ENCODE data around the gene MSI1. TPM values are rescaled to one million over a fixed set of nuclear protein-coding genes. Genes with fewer than 3 reads are reported as not detected.
A peak's percentile ranks its signal among the peaks of the same experiment; 100 is the strongest.
"Not testable (repeated sequence)": the region's sequence is repeated elsewhere in the genome, so short reads cannot be mapped to it uniquely, and the experiment has no call there.

The MSI1 gene
- total RNA-seq, 4 donors from 2014 or later: 0.33 to 1.6 TPM; not detected in 2

DNA sequence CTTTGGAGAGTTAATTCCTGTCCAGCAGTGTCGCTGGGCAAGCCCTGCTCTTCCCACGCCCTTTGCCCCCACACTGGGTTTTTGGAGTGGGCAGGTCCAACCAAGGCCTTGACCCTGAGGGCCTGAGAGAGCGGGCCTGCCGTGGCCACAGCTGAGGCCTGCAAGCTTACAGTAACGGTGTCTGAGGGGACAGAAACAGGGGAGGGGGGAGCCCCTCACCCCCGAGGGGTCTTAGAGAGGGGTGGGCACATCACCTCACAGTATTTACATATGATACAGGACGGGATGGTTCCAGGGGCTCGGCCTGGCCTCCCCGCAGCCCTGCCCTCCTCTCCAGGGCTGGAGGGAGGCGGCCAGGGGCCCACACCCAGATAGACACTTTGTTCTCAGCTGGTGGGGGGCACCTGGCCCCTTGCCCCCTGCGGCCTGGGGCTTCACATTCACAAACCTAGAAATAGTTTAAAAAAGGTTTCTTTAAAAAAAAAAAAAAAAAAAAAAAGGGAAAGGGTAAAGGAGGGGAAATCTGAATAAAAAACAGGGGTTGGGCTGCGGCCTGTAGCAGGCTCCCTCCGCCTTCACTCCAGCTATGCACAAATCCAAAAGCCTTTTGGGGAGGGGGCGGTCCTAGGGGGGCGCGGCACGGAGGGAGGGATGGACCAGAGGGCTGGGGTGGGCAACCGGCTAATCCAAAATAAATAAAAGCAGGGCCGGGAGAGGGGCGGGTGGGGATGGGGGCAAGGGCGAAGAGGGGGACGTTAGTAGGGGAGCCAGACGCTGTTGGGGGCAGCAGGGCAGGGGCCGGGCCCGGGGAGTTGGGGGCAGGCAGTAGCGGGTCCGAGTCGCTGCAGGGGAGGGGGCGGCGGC lies 26.6 kb downstream of the MSI1 start:
- no peak overlapping the region for H3K4me3 ChIP-seq (replicated peaks in 1 of 3)
- peaks cover 0 to 6% of the 10 kb centered on the region in 2 donors for H3K4me1 ChIP-seq
- TF ChIP-seq, protein P1, sequence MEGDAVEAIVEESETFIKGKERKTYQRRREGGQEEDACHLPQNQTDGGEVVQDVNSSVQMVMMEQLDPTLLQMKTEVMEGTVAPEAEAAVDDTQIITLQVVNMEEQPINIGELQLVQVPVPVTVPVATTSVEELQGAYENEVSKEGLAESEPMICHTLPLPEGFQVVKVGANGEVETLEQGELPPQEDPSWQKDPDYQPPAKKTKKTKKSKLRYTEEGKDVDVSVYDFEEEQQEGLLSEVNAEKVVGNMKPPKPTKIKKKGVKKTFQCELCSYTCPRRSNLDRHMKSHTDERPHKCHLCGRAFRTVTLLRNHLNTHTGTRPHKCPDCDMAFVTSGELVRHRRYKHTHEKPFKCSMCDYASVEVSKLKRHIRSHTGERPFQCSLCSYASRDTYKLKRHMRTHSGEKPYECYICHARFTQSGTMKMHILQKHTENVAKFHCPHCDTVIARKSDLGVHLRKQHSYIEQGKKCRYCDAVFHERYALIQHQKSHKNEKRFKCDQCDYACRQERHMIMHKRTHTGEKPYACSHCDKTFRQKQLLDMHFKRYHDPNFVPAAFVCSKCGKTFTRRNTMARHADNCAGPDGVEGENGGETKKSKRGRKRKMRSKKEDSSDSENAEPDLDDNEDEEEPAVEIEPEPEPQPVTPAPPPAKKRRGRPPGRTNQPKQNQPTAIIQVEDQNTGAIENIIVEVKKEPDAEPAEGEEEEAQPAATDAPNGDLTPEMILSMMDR (IDR thresholded peaks at IDR 0.05): no peak
- no peak for TF ChIP-seq POLR2A (IDR thresholded peaks at IDR 0.05)
- H3K9me3 ChIP-seq: no peaks in the 10 kb centered on the region
- no peaks in the 10 kb centered on the region for H3K36me3 ChIP-seq
- WGBS, 2 donors: 60 to 71% methylated on average over 26 to 29 of the region's 30 CpGs
- DNase-seq: no peak
- no peak overlapping the region for H3K27ac ChIP-seq
- H3K27me3 ChIP-seq: no peaks in the 10 kb centered on the region
- intact Hi-C loops (cut with DNase I): no loop called here

DNA sequence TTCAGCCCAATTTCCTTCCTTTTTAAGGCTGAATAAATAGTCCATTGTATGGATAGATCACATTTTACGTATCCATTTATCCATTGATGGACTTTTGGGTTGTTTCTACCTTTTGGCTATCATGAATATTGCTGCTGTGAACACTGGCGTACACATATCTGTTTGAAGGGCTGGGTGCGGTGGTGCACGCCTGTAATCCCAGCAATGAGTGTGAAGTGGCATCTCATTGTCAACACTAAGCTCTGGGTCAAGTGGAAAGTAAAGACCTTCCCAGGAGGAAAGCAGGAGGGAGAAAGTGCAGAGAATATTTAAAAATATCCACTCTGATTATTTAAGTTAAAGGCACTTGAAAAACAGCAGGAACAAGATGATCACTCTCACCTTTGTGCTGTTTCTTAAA lies 29.7 kb downstream of the MSI1 start:
- no peaks in the 10 kb centered on the region for H3K9me3 ChIP-seq
- no peak for TF ChIP-seq POLR2A (IDR thresholded peaks at IDR 0.05)
- TF ChIP-seq, protein P1 (IDR thresholded peaks at IDR 0.05): no peak
- no peak for DNase-seq
- H3K27ac ChIP-seq: no peak overlapping the region
- 65 to 69% methylated on average over 4 of the region's 4 CpGs for WGBS, 2 donors
- H3K36me3 ChIP-seq: no peaks in the 10 kb centered on the region
- no peak overlapping the region for H3K4me3 ChIP-seq (replicated peaks in 1 of 3)
- H3K27me3 ChIP-seq: no peaks in the 10 kb centered on the region
- intact Hi-C loops (cut with DNase I): no loop called here
- no peaks in the 10 kb centered on the region for H3K4me1 ChIP-seq

DNA sequence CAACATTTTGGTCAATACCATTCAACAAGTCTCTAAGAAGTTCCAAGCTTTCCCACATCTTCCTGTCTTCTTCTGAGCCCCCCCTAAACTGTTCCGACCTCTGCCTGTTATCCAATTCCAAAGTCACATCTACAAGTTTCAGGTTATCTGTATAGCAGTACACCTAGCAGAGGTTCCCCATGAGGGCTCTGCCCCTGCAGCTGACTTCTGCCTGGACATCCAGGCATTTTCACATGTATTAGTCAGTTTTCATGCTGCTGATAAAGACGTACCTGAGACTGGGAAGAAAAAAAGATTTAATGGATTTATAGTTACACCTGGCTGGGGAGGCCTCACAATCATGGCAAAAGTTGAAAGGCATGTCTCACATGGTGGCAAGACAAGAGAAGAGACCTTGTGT lies 31.2 kb downstream of the MSI1 start:
- Histone ChIP-seq H3K36me3 (no peaks in the 10 kb centered on the region), H3K9me3 (no peaks in the 10 kb centered on the region), H3K27me3 (no peaks in the 10 kb centered on the region), H3K27ac (no peak overlapping the region), H3K4me3 (replicated peaks in 1 of 3) (no peak overlapping the region), H3K4me1 (no peaks in the 10 kb centered on the region)
- TF ChIP-seq, protein P1 (IDR thresholded peaks at IDR 0.05): no peak
- no peak for TF ChIP-seq POLR2A (IDR thresholded peaks at IDR 0.05)
- intact Hi-C loops (cut with DNase I): no loop called here
- WGBS, 2 donors: 77 to 92% methylated on average over 2 of the region's 2 CpGs
- no peak for DNase-seq

DNA sequence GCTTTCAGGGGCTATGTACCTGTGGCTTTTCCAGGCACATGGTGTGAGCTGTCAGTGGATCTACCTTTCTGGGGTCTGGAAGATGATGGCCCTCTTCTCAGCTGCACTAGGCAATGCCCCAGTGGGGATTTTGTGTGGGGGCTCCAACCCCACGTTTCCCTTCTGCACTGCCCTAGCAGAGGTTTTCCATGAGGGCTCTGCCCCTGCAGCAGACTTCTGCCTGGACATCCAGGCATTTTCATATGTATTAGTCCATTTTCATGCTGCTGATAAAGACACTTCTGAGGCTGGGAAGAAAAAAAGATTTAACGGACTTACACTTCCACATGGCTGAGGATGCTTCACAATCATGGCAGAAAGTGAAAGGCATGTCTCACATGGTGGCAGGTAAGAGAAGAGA lies 32.6 kb downstream of the MSI1 start:
- H3K4me1 ChIP-seq; H3K36me3 ChIP-seq; H3K27me3 ChIP-seq; H3K4me3 ChIP-seq (replicated peaks in 1 of 3); intact Hi-C loops (cut with DNase I); H3K27ac ChIP-seq; DNase-seq; H3K9me3 ChIP-seq: not testable (repeated sequence)
- WGBS, 2 donors: 77 to 97% methylated on average over 2 of the region's 2 CpGs

DNA sequence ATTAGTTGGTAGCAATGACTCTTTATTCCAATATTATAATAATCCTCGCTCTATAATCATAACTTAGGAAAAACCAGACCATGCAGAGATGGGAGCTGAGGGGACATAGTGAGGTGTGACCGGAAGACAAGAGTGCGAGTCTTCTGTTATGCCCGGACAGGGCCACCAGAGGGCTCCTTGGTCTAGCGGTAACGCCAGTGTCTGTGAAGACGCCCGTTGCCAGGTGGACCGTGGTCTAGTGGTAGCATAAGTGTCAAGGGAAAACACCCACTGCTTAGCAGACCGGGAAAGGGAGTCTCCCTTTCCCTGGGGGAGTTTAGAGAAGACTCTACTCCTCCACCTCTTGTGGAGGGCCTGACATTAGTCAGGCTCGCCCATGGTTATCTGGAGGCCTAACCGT lies 33.5 kb downstream of the MSI1 start:
- H3K36me3 ChIP-seq; H3K4me1 ChIP-seq; H3K9me3 ChIP-seq; H3K27ac ChIP-seq; H3K4me3 ChIP-seq (replicated peaks in 1 of 3); H3K27me3 ChIP-seq; intact Hi-C loops (cut with DNase I): not testable (repeated sequence)
- TF ChIP-seq, protein P1 (IDR thresholded peaks at IDR 0.05): peak; percentile 42 to 86 (median 75)
- WGBS, 2 donors: 8 to 12% methylated on average over 12 of the region's 12 CpGs
- DNase-seq: peak; percentile 91 to 93

Data from thyroid gland (tissue), 4 donors.